Stimulated activated CD4-positive, alpha-beta T cell treated with anti-CD3 and anti-CD28 coated beads, Interleukin-4, amount 100 ng/mL, for 24 hours (primary cell): ENCODE measurements around the gene CCNJL.

Source experiments
- DNase-seq: peaks from one replicate; pipeline ENCODE4 v3.0.0-alpha.2; 2020

Gene CCNJL

GRCh38 chr5:160289356-160289651 lies 23.1 kb downstream of the CCNJL start:
- no peak for DNase-seq

- DNase-seq, result no peak
These were observed 24.8 kb downstream of the CCNJL start for GRCh38 chr5:160287378-160288051.

- no peak for DNase-seq
These were observed 25.4 kb downstream of the CCNJL start for GRCh38 chr5:160286947-160287346.

- no peak for DNase-seq
These were observed 27.0 kb downstream of the CCNJL start for GRCh38 chr5:160285316-160285715.

GRCh38 chr5:160284291-160284873 lies 28.0 kb downstream of the CCNJL start:
- DNase-seq, result no peak

GRCh38 chr5:160281275-160281674 lies 31.1 kb downstream of the CCNJL start:
- DNase-seq, result no peak

GRCh38 chr5:160280384-160281095 lies 31.8 kb downstream of the CCNJL start:
- no peak for DNase-seq

GRCh38 chr5:160278343-160278742 lies 34.0 kb downstream of the CCNJL start:
- no peak for DNase-seq

- no peak for DNase-seq
These were observed 37.9 kb downstream of the CCNJL start for GRCh38 chr5:160274483-160274931.

- DNase-seq, result no peak
These were observed 39.5 kb downstream of the CCNJL start for GRCh38 chr5:160272889-160273288.

GRCh38 chr5:160272264-160272663 lies 40.1 kb downstream of the CCNJL start:
- no peak for DNase-seq

- no peak for DNase-seq
These were observed 40.5 kb downstream of the CCNJL start for GRCh38 chr5:160271836-160272235.

- DNase-seq, result no peak
These were observed 41.0 kb downstream of the CCNJL start for GRCh38 chr5:160271396-160271795.

GRCh38 chr5:160270704-160271103 lies 41.7 kb downstream of the CCNJL start:
- no peak for DNase-seq

- DNase-seq, result no peak
These were observed 43.3 kb downstream of the CCNJL start for GRCh38 chr5:160269017-160269416.

GRCh38 chr5:160268121-160268520 lies 44.2 kb downstream of the CCNJL start:
- no peak for DNase-seq

- no peak for DNase-seq
These were observed 45.5 kb downstream of the CCNJL start for GRCh38 chr5:160266752-160267345.

- no peak for DNase-seq
These were observed 46.3 kb downstream of the CCNJL start for GRCh38 chr5:160266044-160266443.

- no peak for DNase-seq
These were observed 49.0 kb downstream of the CCNJL start for GRCh38 chr5:160263326-160263855.

- no peak for DNase-seq
These were observed 50.0 kb downstream of the CCNJL start for GRCh38 chr5:160262151-160263074.

- no peak for DNase-seq
These were observed 51.2 kb downstream of the CCNJL start for GRCh38 chr5:160260881-160261815.
